Measurements from ENCODE around the gene ACSF3. TPM values are rescaled to one million over a fixed set of nuclear protein-coding genes. Genes with fewer than 3 reads are reported as not detected.
A peak's percentile ranks its signal among the peaks of the same experiment; 100 is the strongest.

ACSF3 gene
- total and polyA plus RNA-seq, 7 donors, result 13.4 to 26.5 (median 16.2) TPM

GRCh38 chr16:89046491-89046890, 47.2 kb upstream of the ACSF3 start:
- ATAC-seq (no peak), DNase-seq (peak in 1 of 2 donors; percentile 36)
- Histone ChIP-seq H3K4me1 (no peaks in the 10 kb centered on the region), H3K9me3 (no peaks in the 10 kb centered on the region), H3K4me3 (no peak overlapping the region), H3K36me3 (ENCODE audit: insufficient read depth in 1 of 2, low read depth in 1 of 2) (no peaks in the 10 kb centered on the region), H3K27ac (no peak overlapping the region), H3K27me3 (ENCODE audit: insufficient read depth in 3 of 3, low read length in 2 of 3) (peaks cover 0 to 80% (median 22%) of the 10 kb centered on the region in 3 donors)
- intact Hi-C loops (cut with DNase I), result no loop called here
- TF ChIP-seq CTCF (IDR thresholded peaks at IDR 0.05), result no peak
- 80 to 83% (median 81%) methylated on average over 4 of the region's 4 CpGs for WGBS, 3 donors

GRCh38 chr16:89047331-89048089, 46.1 kb upstream of the ACSF3 start:
- Histone ChIP-seq H3K9me3 (no peaks in the 10 kb centered on the region), H3K36me3 (ENCODE audit: insufficient read depth in 1 of 2, low read depth in 1 of 2) (no peaks in the 10 kb centered on the region), H3K4me1 (no peaks in the 10 kb centered on the region), H3K27ac (no peak overlapping the region), H3K4me3 (no peak overlapping the region), H3K27me3 (ENCODE audit: insufficient read depth in 3 of 3, low read length in 2 of 3) (peaks cover 0 to 89% (median 28%) of the 10 kb centered on the region in 3 donors)
- 51 to 58% (median 52%) methylated on average over 26 to 27 of the region's 27 CpGs for WGBS, 3 donors
- no peak for ATAC-seq
- intact Hi-C loops (cut with DNase I), result no loop called here
- no peak for TF ChIP-seq CTCF (IDR thresholded peaks at IDR 0.05)
- DNase-seq, result peak; percentile 5 to 28

- peaks cover 0 to 95% (median 27%) of the 10 kb centered on the region in 3 donors for H3K27me3 ChIP-seq (ENCODE audit: insufficient read depth in 3 of 3, low read length in 2 of 3)
- peak; percentile 4 to 30 for DNase-seq
- no peaks in the 10 kb centered on the region for H3K36me3 ChIP-seq (ENCODE audit: insufficient read depth in 1 of 2, low read depth in 1 of 2)
- WGBS, 3 donors, result 10 to 12% (median 10%) methylated on average over 37 to 38 of the region's 38 CpGs
- no peaks in the 10 kb centered on the region for H3K4me1 ChIP-seq
- TF ChIP-seq CTCF (IDR thresholded peaks at IDR 0.05), result no peak
- no peak overlapping the region for H3K27ac ChIP-seq
- no peaks in the 10 kb centered on the region for H3K9me3 ChIP-seq
- intact Hi-C loops (cut with DNase I), result no loop called here
- H3K4me3 ChIP-seq, result no peak overlapping the region
- no peak for ATAC-seq
These were observed 45.4 kb upstream of the ACSF3 start for GRCh38 chr16:89048090-89048725.

- peak; percentile 5 to 39 for DNase-seq
- H3K4me1 ChIP-seq, result no peaks in the 10 kb centered on the region
These were observed 44.7 kb upstream of the ACSF3 start for GRCh38 chr16:89048871-89049422.

More at GRCh38 chr16:89048871-89049422, 44.7 kb upstream of the ACSF3 start:
- ATAC-seq, result no peak
- 68 to 75% (median 69%) methylated on average over 24 of the region's 24 CpGs for WGBS, 3 donors
- TF ChIP-seq CTCF (IDR thresholded peaks at IDR 0.05), result no peak
- no peaks in the 10 kb centered on the region for H3K9me3 ChIP-seq
- peaks cover 0 to 93% (median 29%) of the 10 kb centered on the region in 3 donors for H3K27me3 ChIP-seq (ENCODE audit: insufficient read depth in 3 of 3, low read length in 2 of 3)
- no peaks in the 10 kb centered on the region for H3K36me3 ChIP-seq (ENCODE audit: insufficient read depth in 1 of 2, low read depth in 1 of 2)
- intact Hi-C loops (cut with DNase I), result no loop called here
- no peak overlapping the region for H3K4me3 ChIP-seq
- no peak overlapping the region for H3K27ac ChIP-seq
